Thymus (tissue), 11 donors: ENCODE results near the gene CDC42EP3. TPM values are rescaled to one million over a fixed set of nuclear protein-coding genes. Genes with fewer than 3 reads are reported as not detected.

Source experiments
- DNase-seq, 9 donors: peaks; one replicate each; pipeline ENCODE4 v3.0.0-alpha.2; 2013; ENCODE audit warnings: low spot score in 9 of 9, low read depth in 6 of 9, missing footprints in 1 of 9
- H3K27ac ChIP-seq, 2 donors: one replicate each; pipeline ENCODE4 v1.5.1; 2013; ENCODE audit warnings: control low read depth in 1 of 2, low read depth in 1 of 2, low read length in 1 of 2, mild to moderate bottlenecking in 1 of 2, moderate library complexity in 1 of 2
- H3K27me3 ChIP-seq, 2 donors: one replicate each; pipeline ENCODE4 v1.5.1; 2013; ENCODE audit warnings: low read length in 1 of 2; ENCODE audit not compliant: control insufficient read depth in 2 of 2, insufficient read depth in 1 of 2
- H3K36me3 ChIP-seq, 2 donors: one replicate each; pipeline ENCODE4 v1.5.1; 2013; ENCODE audit warnings: low read length in 1 of 2, mild to moderate bottlenecking in 1 of 2, moderate library complexity in 1 of 2; ENCODE audit not compliant: control insufficient read depth in 2 of 2, insufficient read depth in 2 of 2
- H3K4me1 ChIP-seq, 2 donors: one replicate each; pipeline ENCODE4 v1.5.1; 2013; ENCODE audit warnings: low read length in 2 of 2; ENCODE audit not compliant: control insufficient read depth in 2 of 2, insufficient read depth in 2 of 2
- H3K4me3 ChIP-seq, 2 donors: one replicate each; pipeline ENCODE4 v1.5.1; 2013; ENCODE audit warnings: low read length in 2 of 2, control low read depth in 1 of 2, mild to moderate bottlenecking in 1 of 2
- H3K9me3 ChIP-seq, 2 donors: one replicate each; pipeline ENCODE4 v1.5.1; 2013; ENCODE audit warnings: low read length in 1 of 2, mild to moderate bottlenecking in 1 of 2; ENCODE audit not compliant: control insufficient read depth in 2 of 2, insufficient read depth in 1 of 2
- WGBS: extraction: QIAGEN DNeasy Blood & Tissue Kit; methylation state at CpG from one replicate; pipeline ENCODE4 v1.1.7; 2013; 5-methylcytosine and 5-hydroxymethylcytosine counted together
- polyA plus RNA-seq: library from polyadenylated mRNA; stranded (reverse); fragments of 200-250 nt; gene quantifications from one replicate; pipeline ENCODE4 v1.2.3, GENCODE V29; 2013
- total RNA-seq: library from RNA; stranded (reverse); fragments of 120-200 nt; gene quantifications from one replicate; pipeline ENCODE4 v1.2.4, GENCODE V29; 2013
- donor health status: healthy.

Gene CDC42EP3
- total and polyA plus RNA-seq, 2 donors, result 18.8 to 19.1 TPM

- Histone ChIP-seq H3K4me3 (no peak overlapping the region), H3K36me3 (no peaks in the 10 kb centered on the region), H3K9me3 (no peaks in the 10 kb centered on the region), H3K4me1 (peaks cover 17 to 38% of the 10 kb centered on the region in 2 donors), H3K27ac (no peak overlapping the region), H3K27me3 (no peaks in the 10 kb centered on the region)
- no peak for DNase-seq
- 96% methylated on average over 4 of the region's 4 CpGs for WGBS
Measured at GRCh38 chr2:37631698-37632097, 39.7 kb downstream of the CDC42EP3 start.

- Histone ChIP-seq H3K36me3 (no peaks in the 10 kb centered on the region), H3K9me3 (no peaks in the 10 kb centered on the region), H3K27ac (no peak overlapping the region), H3K27me3 (no peaks in the 10 kb centered on the region), H3K4me3 (no peak overlapping the region), H3K4me1 (peaks cover 17 to 38% of the 10 kb centered on the region in 2 donors)
- DNase-seq, result no peak
- 83% methylated on average over 2 of the region's 2 CpGs for WGBS
Measured at GRCh38 chr2:37631292-37631691, 40.1 kb downstream of the CDC42EP3 start.

GRCh38 chr2:37630776-37631175 lies 40.7 kb downstream of the CDC42EP3 start:
- no peak overlapping the region for H3K4me3 ChIP-seq
- WGBS, result 87% methylated on average over 4 of the region's 4 CpGs

GRCh38 chr2:37630301-37630700 lies 41.1 kb downstream of the CDC42EP3 start:
- H3K9me3 ChIP-seq, result no peaks in the 10 kb centered on the region
- no peaks in the 10 kb centered on the region for H3K27me3 ChIP-seq
- 100% methylated on average over 1 of the region's 1 CpG for WGBS
- no peak for DNase-seq
- no peak overlapping the region for H3K27ac ChIP-seq
- no peak overlapping the region for H3K4me3 ChIP-seq
- H3K36me3 ChIP-seq, result no peaks in the 10 kb centered on the region
- H3K4me1 ChIP-seq, result peaks cover 20 to 38% of the 10 kb centered on the region in 2 donors

More at GRCh38 chr2:37630776-37631175, 40.7 kb downstream of the CDC42EP3 start:
- Histone ChIP-seq H3K27ac (no peak overlapping the region), H3K4me1 (peaks cover 15 to 38% of the 10 kb centered on the region in 2 donors), H3K27me3 (no peaks in the 10 kb centered on the region), H3K36me3 (no peaks in the 10 kb centered on the region), H3K9me3 (no peaks in the 10 kb centered on the region)
- DNase-seq, result no peak

GRCh38 chr2:37629529-37629928 lies 41.9 kb downstream of the CDC42EP3 start:
- H3K4me3 ChIP-seq, result no peak overlapping the region
- 97% methylated on average over 3 of the region's 3 CpGs for WGBS
- H3K27me3 ChIP-seq, result no peaks in the 10 kb centered on the region
- DNase-seq, result no peak
- no peaks in the 10 kb centered on the region for H3K36me3 ChIP-seq
- no peak overlapping the region for H3K27ac ChIP-seq
- no peaks in the 10 kb centered on the region for H3K9me3 ChIP-seq
- H3K4me1 ChIP-seq, result peaks cover 19 to 35% of the 10 kb centered on the region in 2 donors

- Histone ChIP-seq H3K9me3 (no peaks in the 10 kb centered on the region), H3K36me3 (no peaks in the 10 kb centered on the region), H3K27ac (no peak overlapping the region), H3K4me3 (no peak overlapping the region), H3K27me3 (no peaks in the 10 kb centered on the region), H3K4me1 (peaks cover 26 to 41% of the 10 kb centered on the region in 2 donors)
- DNase-seq, result no peak
Measured at GRCh38 chr2:37627710-37628109, 43.7 kb downstream of the CDC42EP3 start.

GRCh38 chr2:37625796-37626571 lies 45.5 kb downstream of the CDC42EP3 start:
- Histone ChIP-seq H3K27ac (peak overlapping the region; percentile 90 to 91), H3K4me3 (peak overlapping the region in 1 of 2 donors; percentile 7), H3K4me1 (peaks cover 26 to 38% of the 10 kb centered on the region in 2 donors), H3K36me3 (no peaks in the 10 kb centered on the region), H3K27me3 (no peaks in the 10 kb centered on the region), H3K9me3 (no peaks in the 10 kb centered on the region)
- DNase-seq, result peak; percentile 53 to 92 (median 78)
- WGBS, result 20% methylated on average over 11 of the region's 11 CpGs

GRCh38 chr2:37625156-37625555 lies 46.3 kb downstream of the CDC42EP3 start:
- Histone ChIP-seq H3K27me3 (no peaks in the 10 kb centered on the region), H3K27ac (peak overlapping the region; percentile 90 to 91), H3K9me3 (no peaks in the 10 kb centered on the region), H3K36me3 (no peaks in the 10 kb centered on the region), H3K4me3 (no peak overlapping the region), H3K4me1 (peaks cover 26 to 38% of the 10 kb centered on the region in 2 donors)
- DNase-seq, result no peak

- Histone ChIP-seq H3K36me3 (no peaks in the 10 kb centered on the region), H3K27ac (peak overlapping the region in 1 of 2 donors; percentile 48), H3K4me3 (no peak overlapping the region), H3K4me1 (peaks cover 26 to 38% of the 10 kb centered on the region in 2 donors), H3K9me3 (no peaks in the 10 kb centered on the region), H3K27me3 (no peaks in the 10 kb centered on the region)
- WGBS, result 80% methylated on average over 8 of the region's 8 CpGs
- DNase-seq, result no peak
Measured at GRCh38 chr2:37623971-37624900, 47.2 kb downstream of the CDC42EP3 start.
